Endodermal cell (in vitro differentiated cells): ENCODE data around the gene SCART1. TPM values are rescaled to one million over a fixed set of nuclear protein-coding genes. Genes with fewer than 3 reads are reported as not detected.
"Not testable (repeated sequence)": the region's sequence is repeated elsewhere in the genome, so short reads cannot be mapped to it uniquely, and the experiment has no call there.

ENCODE experiments used
- DNase-seq: peaks from one replicate; pipeline ENCODE4 v3.0.0-alpha.2; 2017
- H3K27ac ChIP-seq: 2 replicates; pipeline ENCODE4 v1.5.1; 2013; ENCODE audit warnings: mild to moderate bottlenecking, low read depth, low read length, moderate library complexity
- H3K27me3 ChIP-seq: 2 replicates; pipeline ENCODE4 v1.6.1; 2013; ENCODE audit warnings: mild to moderate bottlenecking, low read length, moderate library complexity; ENCODE audit not compliant: insufficient read depth, control insufficient read depth, poor library complexity, severe bottlenecking
- H3K36me3 ChIP-seq: 2 replicates; pipeline ENCODE4 v1.7.0; 2013; ENCODE audit warnings: mild to moderate bottlenecking, low read length, moderate library complexity; ENCODE audit not compliant: control insufficient read depth, insufficient read depth
- H3K4me1 ChIP-seq: one replicate; pipeline ENCODE4 v1.7.0; 2013; ENCODE audit warnings: low read length; ENCODE audit not compliant: control insufficient read depth, insufficient read depth
- H3K4me3 ChIP-seq: 2 replicates; pipeline ENCODE4 v1.5.1; 2013; ENCODE audit warnings: mild to moderate bottlenecking, low read length, moderate library complexity
- H3K9ac ChIP-seq: 2 replicates; pipeline ENCODE4 v1.6.1; 2013; ENCODE audit warnings: mild to moderate bottlenecking, low read length, moderate library complexity; ENCODE audit not compliant: poor library complexity, severe bottlenecking; ENCODE audit errors: extremely low read depth
- H3K9me3 ChIP-seq: 2 replicates; pipeline ENCODE4 v1.6.1; 2013; ENCODE audit warnings: mild to moderate bottlenecking, low read length, moderate library complexity; ENCODE audit not compliant: control insufficient read depth
- H3K27ac Mint-ChIP-seq: 2 replicates; pipeline ENCODE4 v1.8.0; 2020; ENCODE audit warnings: mixed read lengths
- H3K27me3 Mint-ChIP-seq: 2 replicates; pipeline ENCODE4 v1.8.0; 2021; ENCODE audit warnings: mild to moderate bottlenecking, mixed read lengths; ENCODE audit not compliant: insufficient read depth
- H3K36me3 Mint-ChIP-seq: 2 replicates; pipeline ENCODE4 v1.8.0; 2020; ENCODE audit warnings: low read depth, mixed read lengths
- H3K4me1 Mint-ChIP-seq: 2 replicates; pipeline ENCODE4 v1.8.0; 2020; ENCODE audit warnings: mixed read lengths
- H3K4me3 Mint-ChIP-seq: 2 replicates; pipeline ENCODE4 v1.8.0; 2020; ENCODE audit warnings: mild to moderate bottlenecking, moderate library complexity, mixed read lengths
- H3K9me3 Mint-ChIP-seq: 2 replicates; pipeline ENCODE4 v1.8.0; 2020; ENCODE audit warnings: mild to moderate bottlenecking, mixed read lengths
- CTCF ChIP-seq: fragments of 200-600 bp; sonication (generic); conservative IDR thresholded peaks from 2 replicates; pipeline ENCODE4 v1.5.0; 2021; ENCODE audit warnings: antibody characterized with exemption, mild to moderate bottlenecking
- WGBS, 2 experiments: methylation state at CpG; one replicate each; pipeline versions ENCODE4 v1.1.5 to v1.1.7; 2013; ENCODE audit warnings: missing lambda C conversion rate in 2 of 2, mixed read lengths in 1 of 2; ENCODE audit not compliant: insufficient coverage in 1 of 2, insufficient read length in 1 of 2; 5-methylcytosine and 5-hydroxymethylcytosine counted together
- total RNA-seq, 2 donors: library from RNA; stranded (reverse); fragmentation: NEBNext Ultra II Directional in 1 of 2; extraction: Animal tissue kit (Norgen Biotek cat#: 25700) in 1 of 2; gene quantifications; 2 replicates in 1 of 2; 3 replicates in 1 of 2; pipeline ENCODE4 v1.2.1, GENCODE V29; 2021

The SCART1 gene
- total RNA-seq, 2 donors from 2014 or later, result 0.37 to 0.80 TPM

GRCh38 chr10:133489816-133490588 is 36.3 kb downstream of the SCART1 start:
- H3K27me3 ChIP-seq, result no peaks in the 10 kb centered on the region
- 37% methylated on average over 2 of the region's 2 CpGs; no CpG with 5 or more reads in 1 of the 2 experiments for WGBS, 2 experiments
- no peaks in the 10 kb centered on the region for H3K27me3 Mint-ChIP-seq
- peaks cover 91% of the 10 kb centered on the region for H3K9me3 Mint-ChIP-seq
- H3K4me1 Mint-ChIP-seq, result no peaks in the 10 kb centered on the region
- no peaks in the 10 kb centered on the region for H3K36me3 Mint-ChIP-seq
- no peaks in the 10 kb centered on the region for H3K4me1 ChIP-seq
- H3K4me3 Mint-ChIP-seq, result no peak overlapping the region
- no peak for TF ChIP-seq CTCF
- DNase-seq, result no peak
- no peak overlapping the region for H3K27ac ChIP-seq
- no peak overlapping the region for H3K27ac Mint-ChIP-seq
- H3K36me3 ChIP-seq, result no peaks in the 10 kb centered on the region
- H3K9me3 ChIP-seq, result peaks cover 53% of the 10 kb centered on the region
- H3K9ac ChIP-seq, result no peak overlapping the region
- H3K4me3 ChIP-seq, result no peak overlapping the region

GRCh38 chr10:133493562-133493961 is 39.8 kb downstream of the SCART1 start:
- peaks cover 87% of the 10 kb centered on the region for H3K9me3 Mint-ChIP-seq
- not testable (repeated sequence) for H3K9ac ChIP-seq, H3K27ac Mint-ChIP-seq, H3K4me3 ChIP-seq, H3K27me3 Mint-ChIP-seq, H3K27ac ChIP-seq, H3K4me1 ChIP-seq, H3K4me3 Mint-ChIP-seq, H3K4me1 Mint-ChIP-seq, H3K36me3 Mint-ChIP-seq, DNase-seq, H3K36me3 ChIP-seq, H3K27me3 ChIP-seq
- peaks cover 51% of the 10 kb centered on the region for H3K9me3 ChIP-seq
- WGBS, 2 experiments, result 61 to 62% methylated on average over 4 of the region's 4 CpGs

DNA sequence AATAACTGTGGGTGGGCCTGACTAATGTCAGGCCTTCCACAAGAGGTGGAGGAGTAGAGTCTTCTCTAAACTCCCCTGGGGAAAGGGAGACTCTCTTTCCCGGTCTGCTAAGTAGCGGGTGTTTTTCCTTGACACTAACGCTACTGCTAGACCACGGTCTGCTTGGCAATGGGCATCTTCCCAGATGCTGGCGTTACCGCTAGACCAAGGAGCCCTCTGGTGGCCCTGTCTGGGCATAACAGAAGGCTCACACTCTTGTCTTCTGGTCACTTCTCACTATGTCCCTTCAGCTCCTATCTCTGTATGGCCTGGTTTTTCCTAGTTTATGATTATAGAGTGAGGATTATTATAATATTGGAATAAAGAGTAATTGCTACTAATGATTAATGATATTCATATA is 43.6 kb downstream of the SCART1 start:
- H3K4me1 Mint-ChIP-seq, H3K27ac Mint-ChIP-seq, DNase-seq, H3K4me1 ChIP-seq, H3K4me3 ChIP-seq, H3K27me3 ChIP-seq, H3K36me3 Mint-ChIP-seq, H3K27me3 Mint-ChIP-seq, H3K36me3 ChIP-seq, H3K27ac ChIP-seq, H3K9ac ChIP-seq, H3K4me3 Mint-ChIP-seq: not testable (repeated sequence)
- peaks cover 91% of the 10 kb centered on the region for H3K9me3 Mint-ChIP-seq
- 62 to 68% methylated on average over 4 to 6 of the region's 6 CpGs for WGBS, 2 experiments
- peak; percentile 53 for TF ChIP-seq CTCF
- H3K9me3 ChIP-seq, result peaks cover 19% of the 10 kb centered on the region

GRCh38 chr10:133499176-133499575 is 45.4 kb downstream of the SCART1 start:
- WGBS, 2 experiments, result 54% methylated on average over 1 of the region's 1 CpG; no CpG with 5 or more reads in 1 of the 2 experiments
- H3K27ac Mint-ChIP-seq, DNase-seq, H3K4me3 ChIP-seq, H3K4me1 ChIP-seq, H3K36me3 Mint-ChIP-seq, H3K4me3 Mint-ChIP-seq, H3K36me3 ChIP-seq, H3K27ac ChIP-seq, H3K27me3 Mint-ChIP-seq, H3K27me3 ChIP-seq, H3K4me1 Mint-ChIP-seq, H3K9ac ChIP-seq: not testable (repeated sequence)
- H3K9me3 Mint-ChIP-seq, result peaks cover 84% of the 10 kb centered on the region
- H3K9me3 ChIP-seq, result peaks cover 19% of the 10 kb centered on the region

GRCh38 chr10:133500897-133501296 is 47.2 kb downstream of the SCART1 start:
- H3K9ac ChIP-seq, H3K4me1 Mint-ChIP-seq, H3K27ac ChIP-seq, H3K4me3 ChIP-seq, DNase-seq, H3K27me3 Mint-ChIP-seq, H3K4me3 Mint-ChIP-seq, H3K4me1 ChIP-seq, H3K27ac Mint-ChIP-seq, H3K36me3 Mint-ChIP-seq, H3K36me3 ChIP-seq, H3K27me3 ChIP-seq: not testable (repeated sequence)
- H3K9me3 ChIP-seq, result peaks cover 13% of the 10 kb centered on the region
- H3K9me3 Mint-ChIP-seq, result peaks cover 69% of the 10 kb centered on the region
- WGBS, 2 experiments, result 55 to 57% methylated on average over 3 of the region's 4 CpGs
